OCI-LY7 (cell line): Measurements from ENCODE around the gene KRT81.

ENCODE experiments used
- EZH2phosphoT487 ChIP-seq: fragments of 200-600 bp; sonication (generic); IDR thresholded peaks from 2 replicates; pipeline ENCODE4 v1.6.1; 2018; ENCODE audit warnings: low read depth, borderline replicate concordance, mild to moderate bottlenecking, mixed run types, antibody characterized with exemption, low read length, moderate library complexity, mixed read lengths
- TF ChIP-seq, protein P1 (sequence below): fragments of 200-600 bp; sonication (generic); conservative IDR thresholded peaks from 2 replicates; pipeline ENCODE4 v1.5.1; 2014; ENCODE audit warnings: mild to moderate bottlenecking, antibody characterized with exemption, low read length, moderate library complexity, mixed read lengths

DNA sequence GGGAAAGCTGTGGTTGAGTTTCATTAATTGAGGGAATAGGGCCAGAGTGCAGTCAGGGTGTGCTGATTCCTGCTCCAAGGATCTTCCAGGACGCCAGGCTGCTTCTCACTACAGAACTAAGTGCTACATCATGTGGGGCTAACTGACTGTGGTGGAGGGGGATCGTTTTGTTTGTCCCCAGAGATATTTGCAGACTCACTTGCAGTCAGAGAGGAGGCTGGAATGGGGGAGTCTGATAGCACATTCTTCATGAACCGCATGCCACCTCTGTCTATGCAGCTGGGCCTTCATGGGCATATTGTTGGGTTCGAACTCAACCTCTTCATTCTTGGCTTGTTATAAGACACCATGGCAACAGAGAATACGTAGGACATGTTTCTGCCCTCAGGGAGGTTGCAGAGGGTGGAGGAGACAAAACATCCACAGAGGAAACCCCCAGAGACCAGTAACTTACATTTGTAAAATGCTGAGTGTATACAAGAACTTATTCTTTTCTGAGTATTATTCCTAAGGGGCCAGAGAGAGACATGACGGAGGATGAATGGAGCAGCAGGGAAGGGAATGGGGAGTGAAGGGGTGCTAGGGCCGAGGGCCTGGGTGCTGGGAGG lies 45.3 kb downstream of the KRT81 start:
- TF ChIP-seq, protein P1, sequence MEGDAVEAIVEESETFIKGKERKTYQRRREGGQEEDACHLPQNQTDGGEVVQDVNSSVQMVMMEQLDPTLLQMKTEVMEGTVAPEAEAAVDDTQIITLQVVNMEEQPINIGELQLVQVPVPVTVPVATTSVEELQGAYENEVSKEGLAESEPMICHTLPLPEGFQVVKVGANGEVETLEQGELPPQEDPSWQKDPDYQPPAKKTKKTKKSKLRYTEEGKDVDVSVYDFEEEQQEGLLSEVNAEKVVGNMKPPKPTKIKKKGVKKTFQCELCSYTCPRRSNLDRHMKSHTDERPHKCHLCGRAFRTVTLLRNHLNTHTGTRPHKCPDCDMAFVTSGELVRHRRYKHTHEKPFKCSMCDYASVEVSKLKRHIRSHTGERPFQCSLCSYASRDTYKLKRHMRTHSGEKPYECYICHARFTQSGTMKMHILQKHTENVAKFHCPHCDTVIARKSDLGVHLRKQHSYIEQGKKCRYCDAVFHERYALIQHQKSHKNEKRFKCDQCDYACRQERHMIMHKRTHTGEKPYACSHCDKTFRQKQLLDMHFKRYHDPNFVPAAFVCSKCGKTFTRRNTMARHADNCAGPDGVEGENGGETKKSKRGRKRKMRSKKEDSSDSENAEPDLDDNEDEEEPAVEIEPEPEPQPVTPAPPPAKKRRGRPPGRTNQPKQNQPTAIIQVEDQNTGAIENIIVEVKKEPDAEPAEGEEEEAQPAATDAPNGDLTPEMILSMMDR = no peak
- TF ChIP-seq EZH2phosphoT487 = no peak
